ENCODE data around the gene ANKZF1.
"Not testable (repeated sequence)": the region's sequence is repeated elsewhere in the genome, so short reads cannot be mapped to it uniquely, and the experiment has no call there.

Gene ANKZF1

GRCh38 chr2:219229305-219230058 is at the start of gene ANKZF1, which contains the start of gene ATG9A:
Gene ANKZF1 (plus strand): TSS chr2:219229806. CDS start chr2:219230258, 452 bp downstream.
Gene ATG9A (minus strand): TSS chr2:219229636. CDS start chr2:219228024, 1,612 bp downstream.
- DNase-seq, result peak; percentile 94

DNA sequence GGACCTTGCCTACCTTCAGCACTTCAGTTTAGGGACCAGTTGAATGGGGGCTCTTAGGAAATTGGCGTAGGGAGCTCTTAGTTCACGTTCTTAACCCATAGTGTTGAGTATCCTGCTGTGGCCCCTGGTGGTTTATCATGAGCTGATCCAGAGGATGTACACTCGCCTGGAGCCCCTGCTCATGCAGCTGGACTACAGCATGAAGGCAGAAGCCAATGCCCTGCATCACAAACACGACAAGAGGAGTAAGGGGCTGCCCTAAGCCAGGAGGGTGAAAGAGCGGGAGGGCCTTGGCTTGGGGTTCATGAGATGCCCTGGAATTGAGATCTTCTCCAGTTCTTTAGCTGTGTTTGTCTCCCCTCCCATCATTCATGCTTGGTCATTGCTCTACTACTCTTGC is 48.6 kb upstream of the ANKZF1 start:
- no peak for DNase-seq

- DNase-seq, result no peak
Measured at GRCh38 chr2:219181531-219181930, 48.1 kb upstream of the ANKZF1 start.

DNA sequence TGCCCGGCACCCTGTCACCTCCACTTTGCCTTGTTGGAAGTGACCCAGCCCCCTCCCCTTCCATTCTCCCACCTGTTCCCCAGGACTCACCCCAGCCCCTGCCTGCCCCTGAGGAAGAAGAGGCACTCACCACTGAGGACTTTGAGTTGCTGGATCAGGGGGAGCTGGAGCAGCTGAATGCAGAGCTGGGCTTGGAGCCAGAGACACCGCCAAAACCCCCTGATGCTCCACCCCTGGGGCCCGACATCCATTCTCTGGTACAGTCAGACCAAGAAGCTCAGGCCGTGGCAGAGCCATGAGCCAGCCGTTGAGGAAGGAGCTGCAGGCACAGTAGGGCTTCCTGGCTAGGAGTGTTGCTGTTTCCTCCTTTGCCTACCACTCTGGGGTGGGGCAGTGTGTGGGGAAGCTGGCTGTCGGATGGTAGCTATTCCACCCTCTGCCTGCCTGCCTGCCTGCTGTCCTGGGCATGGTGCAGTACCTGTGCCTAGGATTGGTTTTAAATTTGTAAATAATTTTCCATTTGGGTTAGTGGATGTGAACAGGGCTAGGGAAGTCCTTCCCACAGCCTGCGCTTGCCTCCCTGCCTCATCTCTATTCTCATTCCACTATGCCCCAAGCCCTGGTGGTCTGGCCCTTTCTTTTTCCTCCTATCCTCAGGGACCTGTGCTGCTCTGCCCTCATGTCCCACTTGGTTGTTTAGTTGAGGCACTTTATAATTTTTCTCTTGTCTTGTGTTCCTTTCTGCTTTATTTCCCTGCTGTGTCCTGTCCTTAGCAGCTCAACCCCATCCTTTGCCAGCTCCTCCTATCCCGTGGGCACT is 47.1 kb upstream of the ANKZF1 start:
- DNase-seq, result no peak

- no peak for DNase-seq
Measured at GRCh38 chr2:219183151-219183772, 46.3 kb upstream of the ANKZF1 start.

- DNase-seq, result no peak
Measured at GRCh38 chr2:219184121-219184520, 45.5 kb upstream of the ANKZF1 start.

DNA sequence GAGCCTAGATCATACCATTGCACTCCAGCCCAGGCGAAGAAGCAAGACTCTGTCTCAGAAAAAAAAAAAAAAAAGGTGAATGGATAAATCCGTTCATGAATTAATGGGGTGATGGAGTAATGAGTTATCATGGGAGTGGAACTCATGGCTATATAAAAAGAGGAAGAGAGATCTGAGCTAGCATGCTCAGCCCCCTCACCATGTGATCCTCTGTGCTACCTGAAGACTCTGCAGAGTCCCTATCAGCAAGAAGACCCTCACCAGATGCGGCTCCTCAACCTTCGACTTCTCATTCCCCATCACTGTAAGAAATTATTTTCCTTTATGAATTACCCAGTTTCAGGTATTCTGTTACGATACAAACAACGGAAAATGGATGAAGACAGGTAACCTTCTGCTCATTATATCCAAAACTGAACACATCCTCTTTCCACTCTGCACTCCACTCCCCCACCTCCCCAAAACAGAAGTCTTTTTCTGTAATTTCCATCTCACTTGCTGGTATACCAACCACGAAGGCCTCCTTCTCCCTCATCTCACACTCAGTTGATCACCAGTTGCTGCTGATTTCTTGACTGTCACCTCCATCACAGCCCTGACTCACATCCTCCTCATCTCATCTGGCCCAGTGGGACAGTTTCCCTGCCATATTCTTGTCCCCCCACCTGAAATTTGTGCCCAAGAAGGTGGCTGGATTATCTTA is 42.7 kb upstream of the ANKZF1 start:
- DNase-seq, result no peak

- no peak for DNase-seq
Measured at GRCh38 chr2:219197388-219197787, 32.2 kb upstream of the ANKZF1 start.

DNA sequence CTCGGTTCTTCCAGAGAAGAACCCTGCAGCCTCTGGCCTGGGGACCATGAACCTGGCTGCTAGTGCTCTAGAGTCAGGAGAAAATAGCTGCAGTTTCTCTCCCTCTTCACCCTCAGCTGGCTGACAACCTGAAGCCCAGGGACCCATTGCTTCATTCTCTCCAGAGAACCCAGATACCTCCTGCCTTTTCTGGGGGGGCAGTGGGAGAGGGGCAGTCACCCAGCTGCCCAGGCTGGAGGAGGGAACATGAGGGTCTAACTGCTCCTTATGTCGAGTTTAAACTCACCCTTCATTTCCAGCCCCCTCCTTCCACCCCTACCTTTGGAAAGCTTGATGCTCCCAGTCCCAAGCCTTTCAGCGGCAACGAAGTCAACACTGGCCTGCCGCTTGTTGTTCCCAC is 30.6 kb upstream of the ANKZF1 start:
- DNase-seq, result no peak

- DNase-seq, result no peak
Measured at GRCh38 chr2:219199470-219200211, 30.0 kb upstream of the ANKZF1 start.

GRCh38 chr2:219200502-219201326 is 28.9 kb upstream of the ANKZF1 start:
- DNase-seq, result not testable (repeated sequence)

DNA sequence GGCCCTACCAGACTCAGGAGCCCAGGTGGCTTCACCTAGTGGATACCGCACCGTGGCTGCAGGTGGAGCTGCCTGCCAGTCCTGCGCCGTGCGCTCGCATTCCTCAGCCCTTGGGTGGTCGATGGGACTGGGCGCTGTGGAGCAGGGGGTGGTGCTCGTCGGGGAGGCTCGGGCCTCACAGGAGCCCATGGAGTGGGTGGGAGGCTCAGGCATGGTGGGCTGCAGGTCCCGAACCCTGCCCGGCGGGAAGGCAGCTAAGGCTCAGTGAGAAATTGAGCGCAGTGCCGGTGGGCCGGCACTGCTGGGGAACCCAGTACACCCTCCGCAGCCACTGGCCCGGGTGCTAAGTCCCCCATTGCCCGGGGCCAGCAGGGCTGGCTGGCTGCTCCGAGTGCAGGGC is 28.3 kb upstream of the ANKZF1 start:
- not testable (repeated sequence) for DNase-seq

GRCh38 chr2:219204425-219205164 is 25.0 kb upstream of the ANKZF1 start:
- DNase-seq, result no peak

DNA sequence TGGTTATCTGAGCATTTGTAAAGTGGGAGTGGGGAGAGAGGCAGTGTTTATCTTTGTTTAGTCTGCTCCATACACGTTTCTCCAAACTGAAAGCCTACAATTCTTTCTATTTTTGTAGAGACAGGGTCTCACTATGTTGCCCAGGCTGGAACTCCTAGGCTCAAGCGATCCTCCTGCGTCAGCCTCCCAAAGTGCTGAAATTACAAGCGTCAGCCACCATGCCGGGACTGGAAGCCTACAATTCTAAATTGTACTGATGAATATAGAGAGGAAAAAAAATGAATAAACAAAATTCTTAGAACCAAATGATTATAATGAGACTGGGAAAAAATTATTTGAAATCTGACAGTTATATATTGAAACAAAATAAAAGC is 24.5 kb upstream of the ANKZF1 start:
- no peak for DNase-seq

GRCh38 chr2:219205981-219206327 is 23.7 kb upstream of the ANKZF1 start:
- DNase-seq, result no peak

DNA sequence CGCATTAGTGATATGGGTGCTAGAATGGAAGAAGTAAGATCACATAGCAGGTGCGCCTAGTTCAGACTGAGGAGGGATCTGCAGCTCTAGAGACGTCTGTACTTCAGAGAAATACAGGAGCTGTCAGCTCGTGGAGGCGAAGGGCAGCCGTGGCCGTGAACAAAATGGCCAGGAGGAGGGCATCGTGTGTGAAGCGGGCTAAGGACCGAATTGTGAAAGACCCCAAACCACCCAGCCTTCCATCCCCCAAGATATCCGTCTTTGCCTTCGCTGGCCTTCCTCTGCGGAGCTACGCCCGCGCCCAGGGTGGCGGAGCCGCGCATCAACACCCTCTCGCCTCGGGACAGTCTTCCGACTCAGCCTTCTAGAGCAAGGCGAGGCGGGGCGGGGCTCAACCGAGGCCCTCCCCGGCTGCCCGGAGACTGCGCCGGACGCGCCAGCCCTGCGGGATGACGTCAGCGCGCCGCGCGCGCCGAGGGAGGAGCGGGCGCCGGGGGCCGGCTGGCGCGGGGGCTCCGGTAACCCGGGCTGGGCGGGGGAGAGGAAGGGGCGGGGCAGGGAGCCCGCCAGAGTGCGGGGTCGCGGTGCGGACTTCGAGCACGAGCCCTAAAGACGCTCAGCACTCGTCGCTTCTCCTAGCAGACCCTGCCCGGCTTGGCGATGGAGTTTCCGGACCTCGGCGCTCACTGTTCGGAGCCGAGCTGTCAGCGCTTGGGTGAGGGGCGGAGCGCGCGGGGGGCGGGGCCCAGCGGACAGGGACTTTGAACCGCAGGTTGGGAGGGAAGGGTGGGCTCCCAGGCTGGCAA is 23.1 kb upstream of the ANKZF1 start, which contains the start of gene ZFAND2B:
Gene ZFAND2B, plus strand, starts transcription at position 455 of the 806 bp plus-strand sequence. Its CDS starts 206 bp downstream, at position 661.
- peak; percentile 96 for DNase-seq

DNA sequence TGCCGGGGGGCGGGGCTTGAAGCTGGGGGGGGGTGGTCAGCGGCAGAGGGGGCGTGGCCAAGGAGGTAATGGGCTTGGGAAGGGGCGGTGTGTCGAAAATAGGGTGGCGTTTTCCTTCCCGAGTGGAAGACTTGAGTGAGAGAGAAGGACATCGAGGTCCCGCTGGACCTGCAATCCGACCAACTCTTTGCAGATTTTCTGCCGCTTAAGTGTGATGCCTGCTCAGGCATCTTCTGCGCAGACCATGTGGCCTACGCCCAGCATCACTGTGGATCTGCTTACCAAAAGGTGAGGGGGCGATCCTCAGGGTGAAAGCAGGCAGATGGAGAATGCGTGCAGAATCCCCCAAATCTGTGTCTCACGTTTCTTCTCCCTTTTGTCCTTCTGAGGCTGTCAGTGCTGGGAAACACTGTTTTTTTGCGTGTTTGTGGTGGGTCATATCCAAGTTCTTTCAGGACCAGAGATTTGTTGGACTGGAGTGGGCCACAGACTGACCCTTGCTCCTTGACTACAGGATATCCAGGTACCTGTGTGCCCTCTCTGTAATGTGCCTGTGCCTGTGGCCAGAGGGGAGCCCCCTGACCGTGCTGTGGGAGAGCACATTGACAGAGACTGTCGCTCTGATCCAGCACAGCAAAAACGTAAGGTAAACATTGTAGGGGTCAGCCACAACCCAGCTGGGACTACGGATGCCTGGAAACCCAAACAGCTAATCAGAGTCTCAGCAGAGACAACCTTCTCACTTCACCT is 22.3 kb upstream of the ANKZF1 start:
- no peak for DNase-seq

GRCh38 chr2:219207884-219208740 is 21.5 kb upstream of the ANKZF1 start:
- no peak for DNase-seq

Data from stimulated activated CD4-positive, alpha-beta T cell treated with anti-CD3 and anti-CD28 coated beads, Interleukin-12 subunit alpha, Interleukin-12 subunit beta, amount 100 ng/mL, for 4 hours (primary cell).